Endometrium (tissue), 2 donors: ENCODE measurements around the gene GRID2.

Experiments used
- FAIRE-seq: peaks from 2 replicates; lab custom pipeline; 2012; peaks lifted over from hg19 to GRCh38; lab: Jason Lieb, UNC
- donor health status: control.
- donor health status: control.

GRID2 gene

GRCh38 chr4:92733231-92733630, 429.5 kb downstream of the GRID2 start:
- no peak for FAIRE-seq

- FAIRE-seq = no peak
These were observed 431.4 kb downstream of the GRID2 start for GRCh38 chr4:92735025-92735665.

- FAIRE-seq = no peak
These were observed 456.7 kb downstream of the GRID2 start for GRCh38 chr4:92760433-92760832.

GRCh38 chr4:92776080-92776479, 472.3 kb downstream of the GRID2 start:
- FAIRE-seq = no peak

- no peak for FAIRE-seq
These were observed 486.0 kb downstream of the GRID2 start for GRCh38 chr4:92789741-92790140.

GRCh38 chr4:92791871-92792440, 488.2 kb downstream of the GRID2 start:
- no peak for FAIRE-seq

GRCh38 chr4:92809381-92809780, 505.6 kb downstream of the GRID2 start:
- FAIRE-seq = no peak

GRCh38 chr4:92812652-92813051, 508.9 kb downstream of the GRID2 start:
- FAIRE-seq = no peak

GRCh38 chr4:92814677-92815076, 510.9 kb downstream of the GRID2 start:
- FAIRE-seq = no peak

- no peak for FAIRE-seq
These were observed 521.5 kb downstream of the GRID2 start for GRCh38 chr4:92825256-92825655.

GRCh38 chr4:92825791-92826190, 522.0 kb downstream of the GRID2 start:
- FAIRE-seq = no peak

GRCh38 chr4:92830771-92831170, 527.0 kb downstream of the GRID2 start:
- no peak for FAIRE-seq

GRCh38 chr4:92840880-92841279, 537.1 kb downstream of the GRID2 start:
- no peak for FAIRE-seq

GRCh38 chr4:92843784-92844183, 540.0 kb downstream of the GRID2 start:
- no peak for FAIRE-seq

- FAIRE-seq = no peak
These were observed 543.3 kb downstream of the GRID2 start for GRCh38 chr4:92847026-92847425.

- no peak for FAIRE-seq
These were observed 558.7 kb downstream of the GRID2 start for GRCh38 chr4:92862509-92862908.

GRCh38 chr4:92864096-92864495, 560.3 kb downstream of the GRID2 start:
- FAIRE-seq = no peak

- no peak for FAIRE-seq
These were observed 568.8 kb downstream of the GRID2 start for GRCh38 chr4:92872604-92873003.

GRCh38 chr4:92885632-92886031, 581.9 kb downstream of the GRID2 start:
- FAIRE-seq = no peak

- no peak for FAIRE-seq
These were observed 648.7 kb downstream of the GRID2 start for GRCh38 chr4:92952426-92952825.

- no peak for FAIRE-seq
These were observed 649.1 kb downstream of the GRID2 start for GRCh38 chr4:92952897-92953296.

- FAIRE-seq = no peak
These were observed 649.7 kb downstream of the GRID2 start for GRCh38 chr4:92953462-92953861.

- no peak for FAIRE-seq
These were observed 658.1 kb downstream of the GRID2 start for GRCh38 chr4:92961881-92962280.

- FAIRE-seq = no peak
These were observed 659.1 kb downstream of the GRID2 start for GRCh38 chr4:92962831-92963230.
